Astrocyte (in vitro differentiated cells and primary cell): ENCODE results near the gene PRTG.

Experiments used
- EZH2 ChIP-seq: IDR thresholded peaks from 2 replicates; pipeline ENCODE4 v1.6.1; 2012; ENCODE audit warnings: mild to moderate bottlenecking, low read length, inconsistent platforms; ENCODE audit not compliant: insufficient read depth
- TF ChIP-seq, protein P1 (sequence below): IDR thresholded peaks from 2 replicates; pipeline ENCODE4 v1.5.1; 2011; ENCODE audit warnings: low read depth, mild to moderate bottlenecking, inconsistent platforms, low read length, moderate library complexity; ENCODE audit not compliant: insufficient read depth

DNA sequence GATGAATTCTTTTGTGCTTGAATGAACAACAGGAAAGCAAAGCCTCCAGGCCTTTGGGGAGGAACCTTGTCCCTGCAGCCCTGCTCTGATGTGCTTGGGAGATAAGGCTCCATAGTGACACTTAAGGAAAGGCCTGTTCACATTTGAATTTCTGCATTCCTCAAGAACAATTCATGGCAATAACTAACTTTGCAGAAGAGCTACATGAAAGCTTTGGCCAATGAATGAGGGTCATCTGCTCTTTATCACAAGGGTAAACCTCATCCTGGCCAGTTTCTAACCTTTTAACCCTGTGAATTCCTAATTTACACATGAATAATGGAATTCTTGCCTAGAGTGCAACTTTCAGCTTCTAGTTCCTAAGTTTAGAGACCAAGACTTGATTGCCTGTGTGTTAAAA, 5.6 kb downstream of the PRTG start:
- TF ChIP-seq, protein P1, sequence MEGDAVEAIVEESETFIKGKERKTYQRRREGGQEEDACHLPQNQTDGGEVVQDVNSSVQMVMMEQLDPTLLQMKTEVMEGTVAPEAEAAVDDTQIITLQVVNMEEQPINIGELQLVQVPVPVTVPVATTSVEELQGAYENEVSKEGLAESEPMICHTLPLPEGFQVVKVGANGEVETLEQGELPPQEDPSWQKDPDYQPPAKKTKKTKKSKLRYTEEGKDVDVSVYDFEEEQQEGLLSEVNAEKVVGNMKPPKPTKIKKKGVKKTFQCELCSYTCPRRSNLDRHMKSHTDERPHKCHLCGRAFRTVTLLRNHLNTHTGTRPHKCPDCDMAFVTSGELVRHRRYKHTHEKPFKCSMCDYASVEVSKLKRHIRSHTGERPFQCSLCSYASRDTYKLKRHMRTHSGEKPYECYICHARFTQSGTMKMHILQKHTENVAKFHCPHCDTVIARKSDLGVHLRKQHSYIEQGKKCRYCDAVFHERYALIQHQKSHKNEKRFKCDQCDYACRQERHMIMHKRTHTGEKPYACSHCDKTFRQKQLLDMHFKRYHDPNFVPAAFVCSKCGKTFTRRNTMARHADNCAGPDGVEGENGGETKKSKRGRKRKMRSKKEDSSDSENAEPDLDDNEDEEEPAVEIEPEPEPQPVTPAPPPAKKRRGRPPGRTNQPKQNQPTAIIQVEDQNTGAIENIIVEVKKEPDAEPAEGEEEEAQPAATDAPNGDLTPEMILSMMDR, result no peak
- TF ChIP-seq EZH2, result no peak
